BJ (cell line): ENCODE data around the gene SYNCRIP. TPM values are rescaled to one million over a fixed set of nuclear protein-coding genes. Genes with fewer than 3 reads are reported as not detected.

Experiments used
- CTCF ChIA-PET: fragments of 350-600 bp; formaldehyde crosslinking; extraction: SDS; loops from one replicate; lab custom pipeline; 2021; ENCODE audit warnings: antibody characterized with exemption, inconsistent platforms; lab: Yijun Ruan, JAX
- POLR2A ChIA-PET: fragments of 300-600 bp; sonication (Branson Sonifier 250); formaldehyde crosslinking; extraction: SDS; loops from one replicate; lab custom pipeline; 2021; ENCODE audit warnings: antibody characterized with exemption; lab: Charles Lee
- DNase-seq: peaks from one replicate; pipeline ENCODE4 v3.0.0-alpha.2; 2011; ENCODE audit warnings: low read depth
- H3K27me3 ChIP-seq: 2 replicates; pipeline ENCODE4 v1.6.0; 2011; ENCODE audit warnings: low read length; ENCODE audit not compliant: control insufficient read depth, insufficient read depth
- H3K36me3 ChIP-seq: 2 replicates; pipeline ENCODE4 v1.5.1; 2011; ENCODE audit warnings: low read length; ENCODE audit not compliant: control insufficient read depth, insufficient read depth
- H3K4me3 ChIP-seq: 2 replicates; pipeline ENCODE4 v1.5.1; 2011; ENCODE audit warnings: low read depth, mild to moderate bottlenecking, control low read depth, low read length
- CTCF ChIP-seq: IDR thresholded peaks from 2 replicates; pipeline ENCODE4 v1.5.1; 2011; ENCODE audit warnings: low read depth, mild to moderate bottlenecking, control low read depth, inconsistent platforms, low read length, moderate library complexity; ENCODE audit not compliant: insufficient read depth
- polyA plus RNA-seq: library from polyadenylated mRNA; depleted of rRNA; stranded (reverse); fragments of >200 nt; gene quantifications from 2 replicates; pipeline ENCODE4 v1.2.3, GENCODE V29; 2011

Gene SYNCRIP
- polyA plus RNA-seq, 1 experiment = 7.6 TPM

- Histone ChIP-seq H3K36me3 (no peaks in the 10 kb centered on the region), H3K4me3 (no peak overlapping the region), H3K27me3 (no peaks in the 10 kb centered on the region)
- no peak for TF ChIP-seq CTCF
- ChIA-PET POLR2A (interaction anchor here (0.6 kb wide), 2 partner anchors 12 to 1971 kb away, joined by 4 to 7 read pairs; no protein-coding TSS in a partner anchor), CTCF (interaction anchor here (0.5 to 1.1 kb wide), 4 partner anchors 14 to 1222 kb away, joined by 3 to 4 read pairs (median 3); no protein-coding TSS in a partner anchor)
- no peak for DNase-seq
Measured at GRCh38 chr6:85674604-85675003, 31.9 kb upstream of the SYNCRIP start.

GRCh38 chr6:85673198-85674139 is 30.8 kb upstream of the SYNCRIP start:
- TF ChIP-seq CTCF = no peak
- Histone ChIP-seq H3K27me3 (no peaks in the 10 kb centered on the region), H3K4me3 (no peak overlapping the region), H3K36me3 (no peaks in the 10 kb centered on the region)
- ChIA-PET POLR2A (no interaction called here), CTCF (no interaction called here)
- no peak for DNase-seq

- no peaks in the 10 kb centered on the region for H3K36me3 ChIP-seq
- H3K27me3 ChIP-seq = no peaks in the 10 kb centered on the region
- ChIA-PET CTCF (no interaction called here), POLR2A (interaction anchor here (0.5 kb wide), 1 partner anchor 28 kb away, joined by 3 read pairs; no protein-coding TSS in a partner anchor)
- H3K4me3 ChIP-seq = no peak overlapping the region
- no peak for TF ChIP-seq CTCF
- DNase-seq = no peak
Measured at GRCh38 chr6:85672623-85673022, 29.9 kb upstream of the SYNCRIP start.

- POLR2A ChIA-PET = interaction anchor here (0.5 kb wide), 1 partner anchor 28 kb away, joined by 3 read pairs; no protein-coding TSS in a partner anchor
- CTCF ChIA-PET = interaction anchor here (0.6 to 0.8 kb wide), 2 partner anchors 12 to 45 kb away, joined by 3 read pairs; no protein-coding TSS in a partner anchor
- no peak for TF ChIP-seq CTCF
- no peak for DNase-seq
- H3K27me3 ChIP-seq = no peaks in the 10 kb centered on the region
- no peak overlapping the region for H3K4me3 ChIP-seq
- H3K36me3 ChIP-seq = no peaks in the 10 kb centered on the region
Measured at GRCh38 chr6:85672050-85672449, 29.4 kb upstream of the SYNCRIP start.

GRCh38 chr6:85670573-85670972 is 27.9 kb upstream of the SYNCRIP start:
- DNase-seq = no peak
- CTCF ChIA-PET = interaction anchor here (0.7 to 1.1 kb wide), 2 partner anchors 8 to 20 kb away, joined by 3 to 4 read pairs; no protein-coding TSS in a partner anchor
- Histone ChIP-seq H3K27me3 (no peaks in the 10 kb centered on the region), H3K4me3 (no peak overlapping the region), H3K36me3 (no peaks in the 10 kb centered on the region)
- POLR2A ChIA-PET = interaction anchor here (0.9 kb wide), 1 partner anchor 28 kb away, joined by 4 read pairs; the partner anchor contains the start of gene SYNCRIP
- no peak for TF ChIP-seq CTCF
